ENCODE data around the gene SMG5.

SMG5 gene

DNA sequence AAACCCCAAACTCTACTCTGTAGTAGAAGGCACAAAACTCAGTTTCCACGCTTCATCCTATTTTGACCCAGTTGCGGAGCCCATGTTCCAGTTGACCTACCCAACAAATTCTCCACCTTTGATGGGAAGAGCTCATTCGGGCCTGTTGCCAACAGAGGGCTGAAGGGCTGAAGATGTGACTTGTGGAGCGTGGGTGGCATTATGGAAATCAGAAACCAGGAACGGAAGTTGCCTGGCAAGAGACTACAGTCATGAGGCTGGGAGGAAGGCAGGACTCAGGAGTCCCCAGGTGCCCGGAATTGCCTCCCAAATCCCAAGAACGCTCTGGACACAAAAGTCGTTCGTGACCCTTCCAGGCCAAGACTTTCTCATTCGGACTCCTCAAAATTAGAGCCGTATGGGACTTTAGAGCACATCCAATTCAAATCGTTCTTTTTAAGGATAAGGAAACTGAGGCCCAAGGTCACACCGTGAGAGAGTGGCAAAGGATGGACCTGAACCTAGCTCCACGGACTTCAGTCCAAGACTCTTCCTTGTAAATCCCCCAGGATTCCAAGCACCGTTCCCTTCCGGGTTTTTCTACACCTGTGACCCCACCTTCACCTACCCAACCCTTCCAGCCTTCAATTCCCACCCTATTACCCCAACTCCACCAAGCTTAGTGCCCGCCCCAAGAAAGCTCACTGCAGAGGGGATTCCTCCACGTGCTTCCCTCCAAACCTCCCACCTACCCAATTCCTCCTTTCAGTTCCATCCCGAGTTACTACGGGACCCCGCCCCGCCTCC, 739 bp downstream of the SMG5 start:
- DNase-seq (ENCODE audit: low read depth), result no peak

GRCh38 chr1:156281281-156281680, 1.3 kb downstream of the SMG5 start:
- no peak for DNase-seq (ENCODE audit: low read depth)

DNA sequence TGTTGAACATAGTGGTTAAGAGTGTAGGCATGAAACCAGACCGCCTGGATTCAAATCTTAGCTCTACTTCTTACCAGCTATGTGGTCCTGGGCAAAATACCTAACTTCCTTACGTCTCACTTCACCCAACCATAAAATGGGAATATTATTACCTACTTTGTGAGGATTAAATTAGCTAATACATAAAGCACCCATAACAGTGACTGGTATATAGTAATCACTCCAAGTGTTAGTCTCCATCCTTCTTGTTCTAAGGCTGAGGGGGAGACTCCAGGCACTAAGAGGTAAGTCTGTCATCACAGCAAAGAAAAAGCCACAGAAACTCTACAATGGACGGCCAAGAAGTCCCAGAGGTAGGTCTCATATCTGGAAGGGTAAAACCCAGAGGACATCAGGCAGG, 2.8 kb downstream of the SMG5 start:
- no peak for DNase-seq (ENCODE audit: low read depth)

DNA sequence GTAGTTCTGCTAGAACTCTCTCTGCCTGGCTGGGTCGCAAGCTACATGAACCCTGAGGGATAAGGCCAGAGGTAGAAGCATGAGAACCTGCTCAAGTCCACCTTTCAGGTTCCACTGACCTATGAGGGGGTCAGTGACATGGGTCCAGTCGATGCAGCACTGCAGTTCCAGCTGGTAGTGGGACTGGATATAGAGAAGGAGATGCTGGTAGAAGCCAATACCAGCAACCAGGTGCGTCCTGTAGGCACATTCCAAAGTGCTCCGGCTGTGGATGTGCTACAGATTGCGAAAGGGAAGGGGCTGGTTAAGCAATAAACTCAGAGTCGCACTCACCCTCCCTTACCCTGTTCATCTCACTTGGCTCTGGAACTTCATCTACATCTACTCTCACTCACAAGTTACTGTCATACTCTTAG, 5.7 kb downstream of the SMG5 start:
- no peak for DNase-seq (ENCODE audit: low read depth)

DNA sequence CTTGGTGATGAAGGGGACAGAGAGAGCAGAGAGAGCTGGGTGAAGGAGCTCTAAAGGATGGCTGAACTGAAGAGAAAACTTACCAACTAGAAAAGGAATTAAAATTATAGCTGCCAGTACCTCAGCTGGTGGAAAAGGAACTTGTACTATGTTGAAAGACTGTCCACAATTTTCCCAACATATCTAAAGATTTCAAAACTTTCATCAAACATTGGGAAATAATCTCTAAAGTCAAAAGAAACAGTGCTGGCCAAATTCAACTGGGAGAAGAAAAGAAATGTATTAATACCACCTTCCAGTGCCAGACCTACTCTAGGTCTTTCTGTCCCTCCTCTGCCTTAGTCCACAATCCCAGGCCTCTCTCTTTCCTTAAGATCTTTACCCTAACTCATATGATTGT, 6.1 kb downstream of the SMG5 start:
- DNase-seq (ENCODE audit: low read depth), result no peak

GRCh38 chr1:156270314-156270713, 12.3 kb downstream of the SMG5 start:
- DNase-seq (ENCODE audit: low read depth), result no peak

- DNase-seq (ENCODE audit: low read depth), result no peak
These were observed 14.3 kb downstream of the SMG5 start for GRCh38 chr1:156268336-156268735.

- DNase-seq (ENCODE audit: low read depth), result no peak
These were observed 16.6 kb downstream of the SMG5 start for GRCh38 chr1:156266051-156266450.

DNA sequence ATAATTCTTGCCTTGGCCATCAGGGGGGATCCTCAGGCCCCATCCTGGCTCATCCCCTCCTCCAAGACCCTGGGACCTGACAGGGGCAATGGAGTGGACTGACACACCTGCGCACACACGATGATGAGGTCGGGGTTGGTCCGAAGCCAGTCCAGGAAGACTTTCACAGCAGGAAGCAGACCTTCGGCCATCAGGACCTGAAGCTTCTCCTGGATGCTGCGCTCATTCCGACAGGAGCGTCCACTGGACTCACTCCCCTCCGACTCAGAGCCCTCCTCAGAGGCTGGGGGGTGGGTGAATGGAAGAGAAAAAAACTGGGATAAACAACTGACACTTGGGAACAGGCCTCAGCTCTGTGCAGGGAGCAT, 19.4 kb downstream of the SMG5 start:
- no peak for DNase-seq (ENCODE audit: low read depth)

DNA sequence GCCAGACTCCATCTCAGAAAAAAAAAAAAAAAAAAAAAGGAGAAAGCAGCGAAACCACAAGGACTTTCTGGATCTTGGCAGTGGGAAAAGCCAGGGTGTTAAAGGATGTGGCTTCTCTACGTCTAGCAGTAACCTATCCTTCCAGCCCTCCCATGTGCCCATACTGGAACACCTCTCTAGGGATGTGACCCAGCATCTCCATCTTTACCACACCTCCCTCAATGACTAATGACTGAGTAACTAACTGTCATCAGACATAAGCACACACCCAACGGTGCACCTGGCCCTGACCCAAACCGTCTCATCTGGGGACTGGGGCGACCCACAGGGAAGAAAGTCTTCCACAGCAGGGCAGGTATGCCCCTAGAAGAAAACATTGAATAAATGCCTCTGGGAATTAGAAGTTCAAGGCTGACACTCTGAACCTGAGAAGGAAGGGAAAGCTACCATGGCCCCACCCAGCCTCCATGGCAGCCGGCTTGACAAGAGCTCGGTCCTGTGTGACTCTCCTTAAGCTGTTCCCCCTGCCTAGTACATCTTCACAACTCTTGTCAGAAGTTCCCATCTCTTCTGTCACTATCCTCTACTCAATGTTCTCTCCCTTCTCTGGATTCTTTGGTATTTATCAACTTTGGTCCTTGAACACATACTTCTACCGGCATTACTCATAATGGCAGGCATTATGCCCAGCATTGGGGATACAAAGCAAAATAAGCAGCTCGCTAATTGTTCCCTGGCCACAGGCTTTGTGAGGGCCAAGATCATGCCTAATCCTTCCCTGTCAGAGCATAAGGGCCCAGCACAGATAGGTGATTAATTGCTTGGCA, 20.0 kb downstream of the SMG5 start:
- no peak for DNase-seq (ENCODE audit: low read depth)

GRCh38 chr1:156260896-156261295, 21.7 kb downstream of the SMG5 start:
- DNase-seq (ENCODE audit: low read depth), result no peak

- no peak for DNase-seq (ENCODE audit: low read depth)
These were observed 22.8 kb downstream of the SMG5 start for GRCh38 chr1:156259805-156260204.

GRCh38 chr1:156258859-156259258, 23.8 kb downstream of the SMG5 start:
- no peak for DNase-seq (ENCODE audit: low read depth)

DNA sequence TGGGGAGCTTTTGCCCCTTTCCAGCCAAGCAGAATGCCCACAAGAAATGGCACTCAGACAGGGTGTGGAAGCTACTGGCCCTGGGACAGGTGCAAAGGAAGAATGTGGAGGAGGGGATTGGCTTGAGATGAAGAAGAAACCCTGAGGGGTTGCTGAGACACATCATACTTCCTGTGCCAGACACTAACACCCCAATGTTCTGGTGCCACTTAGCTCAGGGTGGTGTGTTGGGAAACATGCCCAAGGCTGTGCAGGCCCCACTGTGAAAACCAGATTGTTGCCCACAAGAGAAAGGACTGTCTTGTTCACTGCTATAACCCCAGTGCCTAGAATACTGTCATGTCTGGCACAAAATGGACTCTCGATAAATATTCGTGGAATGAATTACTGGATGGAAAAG, 24.9 kb downstream of the SMG5 start:
- DNase-seq (ENCODE audit: low read depth), result no peak

DNA sequence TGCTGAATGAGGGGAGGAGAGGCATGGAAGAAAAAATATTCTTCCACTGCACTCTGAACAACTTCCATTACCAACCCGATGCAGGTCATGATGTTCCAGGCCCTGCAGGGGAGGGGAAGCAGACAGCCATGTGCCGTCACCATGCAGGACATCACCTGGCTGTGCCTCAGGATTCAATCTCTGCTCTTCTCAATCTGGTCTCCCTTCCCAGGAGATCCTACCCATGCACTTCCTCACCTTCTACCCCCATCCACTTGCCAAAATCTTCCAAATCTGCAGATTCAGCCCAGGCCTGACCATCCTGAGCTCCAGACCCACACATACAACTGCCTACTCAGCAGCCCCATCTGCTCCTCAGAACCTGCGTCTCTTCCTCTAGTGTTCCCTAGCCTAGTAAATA, 29.0 kb downstream of the SMG5 start:
- no peak for DNase-seq (ENCODE audit: low read depth)

GRCh38 chr1:156251527-156251926, 31.1 kb downstream of the SMG5 start:
- DNase-seq (ENCODE audit: low read depth), result no peak

GRCh38 chr1:156249593-156249992, 33.0 kb downstream of the SMG5 start:
- DNase-seq (ENCODE audit: low read depth), result no peak

- no peak for DNase-seq (ENCODE audit: low read depth)
These were observed 34.3 kb downstream of the SMG5 start for GRCh38 chr1:156248323-156248683.

- no peak for DNase-seq (ENCODE audit: low read depth)
These were observed 34.9 kb downstream of the SMG5 start, which contains the start of gene PAQR6 for GRCh38 chr1:156247460-156248322. TSS of gene PAQR6 (minus strand) at chr1:156248056. CDS start at chr1:156246731, 1,325 bp downstream.

- DNase-seq (ENCODE audit: low read depth), result no peak
These were observed 35.7 kb downstream of the SMG5 start for GRCh38 chr1:156246781-156247459.

GRCh38 chr1:156246241-156246780, 36.3 kb downstream of the SMG5 start:
- no peak for DNase-seq (ENCODE audit: low read depth)

All from activated T-cell treated with anti-CD3 and anti-CD28 coated beads for 1 hour (primary cell).